IPS-15b (cell line): ENCODE results near the gene NR1H3.
"Not testable (repeated sequence)": the region's sequence is repeated elsewhere in the genome, so short reads cannot be mapped to it uniquely, and the experiment has no call there.

ENCODE experiments used
- H3K27me3 ChIP-seq: one replicate; pipeline ENCODE4 v1.6.1; 2013; ENCODE audit warnings: low read length; ENCODE audit not compliant: control insufficient read depth, insufficient read depth
- H3K36me3 ChIP-seq: one replicate; pipeline ENCODE4 v1.6.1; 2013; ENCODE audit warnings: low read length; ENCODE audit not compliant: control insufficient read depth, insufficient read depth
- H3K4me1 ChIP-seq: one replicate; pipeline ENCODE4 v1.6.1; 2013; ENCODE audit warnings: mild to moderate bottlenecking, low read length; ENCODE audit not compliant: control insufficient read depth, insufficient read depth
- H3K4me3 ChIP-seq: one replicate; pipeline ENCODE4 v1.5.1; 2013; ENCODE audit warnings: low read depth, low read length
- H3K9ac ChIP-seq: one replicate; pipeline ENCODE4 v1.6.1; 2013; ENCODE audit warnings: low read depth, mild to moderate bottlenecking, low read length
- H3K9me3 ChIP-seq: one replicate; pipeline ENCODE4 v1.6.1; 2013; ENCODE audit warnings: mild to moderate bottlenecking, low read length; ENCODE audit not compliant: control insufficient read depth, insufficient read depth

The NR1H3 gene

GRCh38 chr11:47296045-47296444, 38.2 kb downstream of the NR1H3 start:
- Histone ChIP-seq H3K36me3 (peaks cover 14% of the 10 kb centered on the region), H3K4me1 (no peaks in the 10 kb centered on the region), H3K4me3 (no peak overlapping the region), H3K27me3 (no peaks in the 10 kb centered on the region), H3K9ac (no peak overlapping the region), H3K9me3 (no peaks in the 10 kb centered on the region)

- H3K4me3 ChIP-seq = no peak overlapping the region
- no peaks in the 10 kb centered on the region for H3K27me3 ChIP-seq
- H3K9me3 ChIP-seq = no peaks in the 10 kb centered on the region
- H3K4me1 ChIP-seq = no peaks in the 10 kb centered on the region
- no peak overlapping the region for H3K9ac ChIP-seq
- H3K36me3 ChIP-seq = peaks cover 6% of the 10 kb centered on the region
Observed at GRCh38 chr11:47299078-47299477, 41.3 kb downstream of the NR1H3 start.

GRCh38 chr11:47302853-47303252, 45.1 kb downstream of the NR1H3 start:
- peaks cover 7% of the 10 kb centered on the region for H3K36me3 ChIP-seq
- no peaks in the 10 kb centered on the region for H3K9me3 ChIP-seq

GRCh38 chr11:47305734-47306483, 48.1 kb downstream of the NR1H3 start:
- no peak overlapping the region for H3K4me3 ChIP-seq
- H3K36me3 ChIP-seq = peaks cover 14% of the 10 kb centered on the region
- H3K4me1 ChIP-seq = no peaks in the 10 kb centered on the region
- H3K9ac ChIP-seq = no peak overlapping the region
- H3K9me3 ChIP-seq = no peaks in the 10 kb centered on the region
- no peaks in the 10 kb centered on the region for H3K27me3 ChIP-seq

More at GRCh38 chr11:47302853-47303252, 45.1 kb downstream of the NR1H3 start:
- Histone ChIP-seq H3K4me1 (no peaks in the 10 kb centered on the region), H3K27me3 (no peaks in the 10 kb centered on the region), H3K4me3 (no peak overlapping the region), H3K9ac (no peak overlapping the region)

- no peaks in the 10 kb centered on the region for H3K27me3 ChIP-seq
- H3K9ac ChIP-seq = no peak overlapping the region
- no peak overlapping the region for H3K4me3 ChIP-seq
- H3K36me3 ChIP-seq = peaks cover 16% of the 10 kb centered on the region
- H3K4me1 ChIP-seq = no peaks in the 10 kb centered on the region
- H3K9me3 ChIP-seq = no peaks in the 10 kb centered on the region
Observed at GRCh38 chr11:47306484-47306844, 48.7 kb downstream of the NR1H3 start.

GRCh38 chr11:47308050-47308823, 50.4 kb downstream of the NR1H3 start:
- no peaks in the 10 kb centered on the region for H3K27me3 ChIP-seq
- H3K4me3 ChIP-seq = no peak overlapping the region
- H3K9me3 ChIP-seq = no peaks in the 10 kb centered on the region
- H3K9ac ChIP-seq = no peak overlapping the region
- no peaks in the 10 kb centered on the region for H3K4me1 ChIP-seq
- peaks cover 18% of the 10 kb centered on the region for H3K36me3 ChIP-seq

GRCh38 chr11:47314992-47315391, 57.2 kb downstream of the NR1H3 start:
- Histone ChIP-seq H3K4me1 (no peaks in the 10 kb centered on the region), H3K9ac (no peak overlapping the region), H3K27me3 (no peaks in the 10 kb centered on the region), H3K9me3 (no peaks in the 10 kb centered on the region), H3K4me3 (no peak overlapping the region), H3K36me3 (peaks cover 4% of the 10 kb centered on the region)

- H3K9me3 ChIP-seq, H3K4me3 ChIP-seq, H3K9ac ChIP-seq, H3K4me1 ChIP-seq, H3K27me3 ChIP-seq, H3K36me3 ChIP-seq: not testable (repeated sequence)
Observed at GRCh38 chr11:47316501-47316900, 58.7 kb downstream of the NR1H3 start.

GRCh38 chr11:47317064-47317828, 59.5 kb downstream of the NR1H3 start:
- H3K4me3 ChIP-seq = no peak overlapping the region
- no peaks in the 10 kb centered on the region for H3K4me1 ChIP-seq
- H3K36me3 ChIP-seq = peaks cover 3% of the 10 kb centered on the region
- H3K9me3 ChIP-seq = no peaks in the 10 kb centered on the region
- no peaks in the 10 kb centered on the region for H3K27me3 ChIP-seq
- H3K9ac ChIP-seq = no peak overlapping the region

- H3K27me3 ChIP-seq = no peaks in the 10 kb centered on the region
- H3K9me3 ChIP-seq = no peaks in the 10 kb centered on the region
- no peak overlapping the region for H3K4me3 ChIP-seq
Observed at GRCh38 chr11:47318166-47318565, 60.4 kb downstream of the NR1H3 start.

More at GRCh38 chr11:47318166-47318565, 60.4 kb downstream of the NR1H3 start:
- H3K36me3 ChIP-seq = peaks cover 3% of the 10 kb centered on the region
- H3K9ac ChIP-seq = no peak overlapping the region
- H3K4me1 ChIP-seq = no peaks in the 10 kb centered on the region
